ENCODE data around the gene PDLIM5. TPM values are rescaled to one million over a fixed set of nuclear protein-coding genes. Genes with fewer than 3 reads are reported as not detected.

PDLIM5 gene
- total and polyA plus RNA-seq, 2 of the 8 experiments (the other 6 are each of a cell fraction or from before 2014, with no cell fraction given): 37.3 to 62.1 TPM

DNA sequence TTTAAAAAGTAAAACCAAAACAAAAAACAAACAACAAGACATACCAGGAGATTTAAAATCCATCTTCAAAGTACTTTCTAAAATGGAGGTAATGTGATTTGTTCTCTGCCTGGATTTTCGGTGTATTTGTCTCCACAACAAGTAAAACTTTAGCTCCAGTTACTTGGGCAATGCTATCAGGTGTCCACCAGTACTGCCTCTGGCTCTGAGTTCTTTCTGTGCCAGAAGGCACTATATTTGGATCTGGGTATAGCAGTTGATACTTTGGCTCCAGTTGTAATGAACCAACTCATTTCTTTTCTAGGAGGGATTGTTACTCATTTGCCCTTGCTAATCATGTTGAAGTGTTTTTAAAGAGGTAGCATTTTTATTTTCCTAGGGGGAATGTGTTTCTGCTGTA lies 9.5 kb upstream of the PDLIM5 start:
- Histone ChIP-seq H3K9ac (replicated peaks in 1 of 4; ENCODE audit: extremely low read depth in 1 of 4, low read depth in 3 of 4, low read length in 3 of 4) (no peak overlapping the region), H2BK12ac (ENCODE audit: low read depth, low read length) (no peak overlapping the region), H4K5ac (ENCODE audit: insufficient read length, low read depth, low read length) (no peak overlapping the region), H3K23me2 (ENCODE audit: low read depth, low read length) (no peaks in the 10 kb centered on the region), H2BK120ac (replicated peaks; ENCODE audit: low read depth, low read length) (no peak overlapping the region), H3K79me1 (ENCODE audit: low read depth, low read length) (no peaks in the 10 kb centered on the region), H4K8ac (ENCODE audit: extremely low read depth, insufficient read depth, low read length) (no peak overlapping the region), H2AK5ac (ENCODE audit: low read depth, low read length) (no peak overlapping the region), H3K18ac (ENCODE audit: extremely low read depth, low read length) (no peak overlapping the region), H3K4ac (replicated peaks; ENCODE audit: insufficient read length, low read depth, low read length) (no peak overlapping the region), H4K20me1 (replicated peaks in 1 of 2; ENCODE audit: control insufficient read depth in 1 of 2, insufficient read depth in 2 of 2, low read length in 2 of 2) (no peaks in the 10 kb centered on the region), H3K14ac (ENCODE audit: insufficient read length) (no peak overlapping the region), H3K4me3 (ENCODE audit: extremely low read depth in 1 of 4, insufficient read depth in 2 of 4, low read depth in 3 of 4, low read length in 4 of 4) (no peak overlapping the region), H3K4me1 (replicated peaks in 1 of 4; ENCODE audit: control insufficient read depth in 3 of 4, insufficient read depth in 4 of 4, low read length in 3 of 4) (no peaks in the 10 kb centered on the region), H3K36me3 (ENCODE audit: control insufficient read depth in 2 of 4, insufficient read depth in 4 of 4, low read length in 3 of 4) (no peaks in the 10 kb centered on the region), H2AFZ (ENCODE audit: low read length) (no peak overlapping the region), H3K27me3 (replicated peaks in 1 of 4; ENCODE audit: control insufficient read depth in 3 of 4, extremely low read depth in 1 of 4, insufficient read depth in 3 of 4, low read length in 3 of 4) (no peaks in the 10 kb centered on the region), H4K91ac (replicated peaks; ENCODE audit: insufficient read length, low read length) (no peak overlapping the region), H3K9me3 (ENCODE audit: insufficient read depth in 2 of 2, low read depth in 1 of 2, low read length in 1 of 2) (no peaks in the 10 kb centered on the region), H3K56ac (replicated peaks; ENCODE audit: insufficient read length, low read depth, low read length) (no peak overlapping the region), H3K27ac (ENCODE audit: low read depth, low read length) (no peak overlapping the region), H2BK15ac (ENCODE audit: low read length) (no peak overlapping the region), H2BK5ac (ENCODE audit: low read depth, low read length) (no peak overlapping the region), H3K4me2 (ENCODE audit: insufficient read depth in 1 of 2, low read depth in 2 of 2, low read length in 2 of 2) (no peak overlapping the region), H3K79me2 (ENCODE audit: control insufficient read depth in 1 of 2, insufficient read depth in 2 of 2, low read length in 2 of 2) (no peaks in the 10 kb centered on the region), H3K23ac (ENCODE audit: insufficient read length) (no peak overlapping the region), H2BK20ac (ENCODE audit: low read length) (no peak overlapping the region)
- no peak for DNase-seq (ENCODE audit: low read depth in 1 of 2, low spot score in 2 of 2)
- CTCF ChIA-PET (ENCODE audit: partially characterized antibody): interaction anchor here (1.5 kb wide), 1 partner anchor 28 kb away, joined by 3 read pairs; no protein-coding TSS in a partner anchor
- peak; percentile 32 for FAIRE-seq
- POLR2A ChIA-PET (ENCODE audit: partially characterized antibody): interaction anchor here (0.6 to 1.7 kb wide), 2 partner anchors 10 kb away, joined by 3 to 6 read pairs; partner anchors contain the start of gene PDLIM5
- WGBS, 2 experiments (ENCODE audit: extremely low coverage in 1 of 2, insufficient coverage in 1 of 2, insufficient read length in 1 of 2, insufficient replicate concordance in 2 of 2, low coverage in 1 of 2, low lambda C conversion rate in 2 of 2, missing lambda C conversion rate in 1 of 2): 96% methylated on average over 1 of the region's 1 CpG; no CpG with 5 or more reads in 1 of the 2 experiments
- TF ChIP-seq NANOG (IDR thresholded peaks at IDR 0.05; ENCODE audit: insufficient read depth, low read depth, low read length, poor library complexity, severe bottlenecking) (no peak), HDAC6 (IDR thresholded peaks at IDR 0.05; ENCODE audit: low read depth, low read length) (no peak), SIN3A (conservative IDR thresholded peaks at IDR 0.05 in 1 of 2, IDR thresholded peaks at IDR 0.05 in 1 of 2; ENCODE audit: low read depth in 1 of 2, low read length in 2 of 2) (no peak), RXRA (IDR thresholded peaks at IDR 0.05; ENCODE audit: insufficient read depth, low read depth, low read length) (no peak), CBX8 (IDR thresholded peaks at IDR 0.05; ENCODE audit: borderline replicate concordance, low read depth, low read length) (no peak), MAFK (IDR thresholded peaks at IDR 0.05; ENCODE audit: low read depth, low read length) (no peak), POLR2A (IDR thresholded peaks at IDR 0.05; ENCODE audit: control extremely low read depth in 1 of 2, low read depth in 2 of 2, low read length in 2 of 2) (no peak), BCL11A (IDR thresholded peaks at IDR 0.05; ENCODE audit: low read depth in 2 of 2, low read length in 2 of 2) (no peak), EZH2 (IDR thresholded peaks at IDR 0.05; ENCODE audit: low read depth, low read length, severe bottlenecking) (no peak)
- TF ChIP-seq, protein P1, sequence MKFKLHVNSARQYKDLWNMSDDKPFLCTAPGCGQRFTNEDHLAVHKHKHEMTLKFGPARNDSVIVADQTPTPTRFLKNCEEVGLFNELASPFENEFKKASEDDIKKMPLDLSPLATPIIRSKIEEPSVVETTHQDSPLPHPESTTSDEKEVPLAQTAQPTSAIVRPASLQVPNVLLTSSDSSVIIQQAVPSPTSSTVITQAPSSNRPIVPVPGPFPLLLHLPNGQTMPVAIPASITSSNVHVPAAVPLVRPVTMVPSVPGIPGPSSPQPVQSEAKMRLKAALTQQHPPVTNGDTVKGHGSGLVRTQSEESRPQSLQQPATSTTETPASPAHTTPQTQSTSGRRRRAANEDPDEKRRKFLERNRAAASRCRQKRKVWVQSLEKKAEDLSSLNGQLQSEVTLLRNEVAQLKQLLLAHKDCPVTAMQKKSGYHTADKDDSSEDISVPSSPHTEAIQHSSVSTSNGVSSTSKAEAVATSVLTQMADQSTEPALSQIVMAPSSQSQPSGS (IDR thresholded peaks at IDR 0.05; ENCODE audit: low read length): no peak
- TF ChIP-seq, protein P2, sequence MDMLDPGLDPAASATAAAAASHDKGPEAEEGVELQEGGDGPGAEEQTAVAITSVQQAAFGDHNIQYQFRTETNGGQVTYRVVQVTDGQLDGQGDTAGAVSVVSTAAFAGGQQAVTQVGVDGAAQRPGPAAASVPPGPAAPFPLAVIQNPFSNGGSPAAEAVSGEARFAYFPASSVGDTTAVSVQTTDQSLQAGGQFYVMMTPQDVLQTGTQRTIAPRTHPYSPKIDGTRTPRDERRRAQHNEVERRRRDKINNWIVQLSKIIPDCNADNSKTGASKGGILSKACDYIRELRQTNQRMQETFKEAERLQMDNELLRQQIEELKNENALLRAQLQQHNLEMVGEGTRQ (IDR thresholded peaks at IDR 0.05; ENCODE audit: low read length): no peak

Measured in H1 (cell line).